Measurements from ENCODE around the gene ARPIN. TPM values are rescaled to one million over a fixed set of nuclear protein-coding genes. Genes with fewer than 3 reads are reported as not detected.

Gene ARPIN
- total RNA-seq, 2 experiments from 2014 or later: not detected

GRCh38 chr15:89903858-89904130 is 9.0 kb downstream of the ARPIN start:
- Mint-ChIP-seq H3K4me3 (no peak overlapping the region), H3K9me3 (no peaks in the 10 kb centered on the region), H3K36me3 (ENCODE audit: low read depth) (no peaks in the 10 kb centered on the region), H3K27me3 (no peaks in the 10 kb centered on the region), H3K27ac (no peak overlapping the region), H3K4me1 (no peaks in the 10 kb centered on the region)
- ChIA-PET CTCF (no interaction called here), POLR2A (no interaction called here)
- DNase-seq: no peak

- no peaks in the 10 kb centered on the region for H3K27me3 Mint-ChIP-seq
- POLR2A ChIA-PET: no interaction called here
- DNase-seq: no peak
- no peaks in the 10 kb centered on the region for H3K36me3 Mint-ChIP-seq (ENCODE audit: low read depth)
- H3K27ac Mint-ChIP-seq: no peak overlapping the region
- no peaks in the 10 kb centered on the region for H3K4me1 Mint-ChIP-seq
- H3K4me3 Mint-ChIP-seq: no peak overlapping the region
- no peaks in the 10 kb centered on the region for H3K9me3 Mint-ChIP-seq
- CTCF ChIA-PET: no interaction called here
Observed at GRCh38 chr15:89903015-89903857, 9.5 kb downstream of the ARPIN start.

- H3K27ac Mint-ChIP-seq: no peak overlapping the region
- H3K4me1 Mint-ChIP-seq: no peaks in the 10 kb centered on the region
- H3K4me3 Mint-ChIP-seq: no peak overlapping the region
- ChIA-PET CTCF (interaction anchor here (1.0 kb wide), 1 partner anchor 27 kb away, joined by 3 read pairs; no protein-coding TSS in a partner anchor), POLR2A (no interaction called here)
- no peaks in the 10 kb centered on the region for H3K9me3 Mint-ChIP-seq
- H3K27me3 Mint-ChIP-seq: no peaks in the 10 kb centered on the region
- no peak for DNase-seq
- no peaks in the 10 kb centered on the region for H3K36me3 Mint-ChIP-seq (ENCODE audit: low read depth)
Observed at GRCh38 chr15:89900849-89901248, 11.9 kb downstream of the ARPIN start.

- Mint-ChIP-seq H3K36me3 (ENCODE audit: low read depth) (no peaks in the 10 kb centered on the region), H3K27ac (no peak overlapping the region), H3K4me1 (peaks cover 1% of the 10 kb centered on the region), H3K9me3 (no peaks in the 10 kb centered on the region), H3K4me3 (no peak overlapping the region), H3K27me3 (no peaks in the 10 kb centered on the region)
- no peak for DNase-seq
- CTCF ChIA-PET: interaction anchor here (0.6 to 2.6 kb wide), 4 partner anchors 26 to 206 kb away, joined by 3 to 34 read pairs (median 4); no protein-coding TSS in a partner anchor
- POLR2A ChIA-PET: no interaction called here
Observed at GRCh38 chr15:89899951-89900567, 12.7 kb downstream of the ARPIN start.

GRCh38 chr15:89899295-89899945 is 13.3 kb downstream of the ARPIN start:
- no peaks in the 10 kb centered on the region for H3K27me3 Mint-ChIP-seq
- peaks cover 7% of the 10 kb centered on the region for H3K4me1 Mint-ChIP-seq
- no peak overlapping the region for H3K4me3 Mint-ChIP-seq
- POLR2A ChIA-PET: no interaction called here
- no peaks in the 10 kb centered on the region for H3K9me3 Mint-ChIP-seq
- H3K36me3 Mint-ChIP-seq (ENCODE audit: low read depth): no peaks in the 10 kb centered on the region
- H3K27ac Mint-ChIP-seq: no peak overlapping the region
- CTCF ChIA-PET: interaction anchor here (1.4 to 2.6 kb wide), 4 partner anchors 11 to 187 kb away, joined by 5 to 34 read pairs (median 15); no protein-coding TSS in a partner anchor
- no peak for DNase-seq

- DNase-seq: peak; percentile 51
- POLR2A ChIA-PET: interaction anchor here (1.1 kb wide), 1 partner anchor 15 kb away, joined by 3 read pairs; no protein-coding TSS in a partner anchor
- H3K9me3 Mint-ChIP-seq: no peaks in the 10 kb centered on the region
- no peaks in the 10 kb centered on the region for H3K27me3 Mint-ChIP-seq
- no peak overlapping the region for H3K27ac Mint-ChIP-seq
- H3K4me3 Mint-ChIP-seq: no peak overlapping the region
- H3K36me3 Mint-ChIP-seq (ENCODE audit: low read depth): no peaks in the 10 kb centered on the region
- CTCF ChIA-PET: interaction anchor here (0.6 to 2.6 kb wide), 18 partner anchors 10 to 323 kb away, joined by 3 to 34 read pairs (median 5); no protein-coding TSS in a partner anchor
- H3K4me1 Mint-ChIP-seq: peaks cover 9% of the 10 kb centered on the region
Observed at GRCh38 chr15:89898614-89899294, 14.0 kb downstream of the ARPIN start.

GRCh38 chr15:89898146-89898545 is 14.6 kb downstream of the ARPIN start:
- Mint-ChIP-seq H3K27ac (no peak overlapping the region), H3K4me3 (no peak overlapping the region), H3K36me3 (ENCODE audit: low read depth) (no peaks in the 10 kb centered on the region), H3K4me1 (peaks cover 12% of the 10 kb centered on the region), H3K9me3 (no peaks in the 10 kb centered on the region), H3K27me3 (no peaks in the 10 kb centered on the region)
- no peak for DNase-seq
- POLR2A ChIA-PET: interaction anchor here (1.1 kb wide), 1 partner anchor 16 kb away, joined by 3 read pairs; no protein-coding TSS in a partner anchor
- CTCF ChIA-PET: interaction anchor here (0.8 to 2.6 kb wide), 16 partner anchors 10 to 323 kb away, joined by 3 to 34 read pairs (median 6); no protein-coding TSS in a partner anchor

- H3K36me3 Mint-ChIP-seq (ENCODE audit: low read depth): peaks cover 13% of the 10 kb centered on the region
- H3K27me3 Mint-ChIP-seq: no peaks in the 10 kb centered on the region
- H3K27ac Mint-ChIP-seq: peak within 1 kb of the TSS; percentile 88
- H3K4me3 Mint-ChIP-seq: peak within 1 kb of the TSS; percentile 91
- peaks cover 39% of the 10 kb centered on the region for H3K4me1 Mint-ChIP-seq
- ChIA-PET POLR2A (interaction anchor here (0.6 to 3.6 kb wide), 25 partner anchors 17 to 372 kb away, joined by 3 to 36 read pairs (median 5); partner anchors contain the start of genes IDH2, NGRN and ZNF710), CTCF (interaction anchor here (0.6 to 10.1 kb wide), 4 partner anchors 18 to 155 kb away, joined by 3 to 119 read pairs (median 4); no protein-coding TSS in a partner anchor)
- H3K9me3 Mint-ChIP-seq: no peaks in the 10 kb centered on the region
- peak; percentile 92 for DNase-seq
Observed at GRCh38 chr15:89893696-89894447, 18.9 kb downstream of the ARPIN start, which contains the start of gene AP3S2. Gene AP3S2, minus strand, starts transcription at chr15:89893994. Its CDS starts 45 bp downstream, at chr15:89893949.

- H3K4me1 Mint-ChIP-seq: peaks cover 42% of the 10 kb centered on the region
- no peaks in the 10 kb centered on the region for H3K9me3 Mint-ChIP-seq
- H3K27ac Mint-ChIP-seq: peak overlapping the region; percentile 88
- no peak for DNase-seq
- H3K4me3 Mint-ChIP-seq: peak overlapping the region; percentile 91
- H3K27me3 Mint-ChIP-seq: no peaks in the 10 kb centered on the region
- ChIA-PET CTCF (interaction anchor here (0.6 to 10.1 kb wide), 3 partner anchors 17 to 141 kb away, joined by 3 to 119 read pairs (median 4); no protein-coding TSS in a partner anchor), POLR2A (interaction anchor here (1.6 to 3.6 kb wide), 6 partner anchors 43 to 373 kb away, joined by 4 to 36 read pairs (median 10); partner anchors contain the start of genes IDH2, NGRN and ZNF710)
- peaks cover 21% of the 10 kb centered on the region for H3K36me3 Mint-ChIP-seq (ENCODE audit: low read depth)
Observed at GRCh38 chr15:89893027-89893426, 19.7 kb downstream of the ARPIN start.

- no peak for DNase-seq
- POLR2A ChIA-PET: interaction anchor here (0.8 kb wide), 1 partner anchor 191 kb away, joined by 3 read pairs; no protein-coding TSS in a partner anchor
- Mint-ChIP-seq H3K27me3 (no peaks in the 10 kb centered on the region), H3K36me3 (ENCODE audit: low read depth) (peaks cover 44% of the 10 kb centered on the region), H3K4me1 (peaks cover 29% of the 10 kb centered on the region), H3K9me3 (no peaks in the 10 kb centered on the region), H3K4me3 (no peak overlapping the region), H3K27ac (no peak overlapping the region)
- CTCF ChIA-PET: interaction anchor here (1.0 to 10.1 kb wide), 9 partner anchors 10 to 183 kb away, joined by 3 to 119 read pairs (median 11); partner anchors contain the start of gene MESP1
Observed at GRCh38 chr15:89888214-89888804, 24.4 kb downstream of the ARPIN start.

GRCh38 chr15:89885611-89886010 is 27.1 kb downstream of the ARPIN start:
- DNase-seq: no peak
- ChIA-PET POLR2A (no interaction called here), CTCF (interaction anchor here (0.6 to 10.1 kb wide), 3 partner anchors 10 to 316 kb away, joined by 3 to 119 read pairs (median 6); no protein-coding TSS in a partner anchor)
- Mint-ChIP-seq H3K4me3 (no peak overlapping the region), H3K4me1 (peaks cover 9% of the 10 kb centered on the region), H3K9me3 (no peaks in the 10 kb centered on the region), H3K27ac (no peak overlapping the region), H3K36me3 (ENCODE audit: low read depth) (peaks cover 42% of the 10 kb centered on the region), H3K27me3 (no peaks in the 10 kb centered on the region)
